ENCODE results near the gene RHOXF2B. TPM values are rescaled to one million over a fixed set of nuclear protein-coding genes. Genes with fewer than 3 reads are reported as not detected.

RHOXF2B gene
- total RNA-seq, 1 experiment from 2014 or later: not detected

Other genes with a start within 250 kb of the RHOXF2B start
- gene UPF3B, start 224.7 kb downstream of the RHOXF2B start, total RNA-seq (2014; rRNA removed; shearing (Covaris generic)): 11.9 and 12.9 TPM in 2 replicates
- 37.8 and 37.9 TPM in 2 replicates for gene RNF113A, start 206.0 kb downstream of the RHOXF2B start, total RNA-seq (2014; rRNA removed; shearing (Covaris generic))
- 158 and 169 TPM in 2 replicates for gene NDUFA1, start 205.9 kb downstream of the RHOXF2B start, total RNA-seq (2014; rRNA removed; shearing (Covaris generic))
- gene AKAP14, start 181.8 kb downstream of the RHOXF2B start, total RNA-seq (2014; rRNA removed; shearing (Covaris generic)): not detected in 2 replicates
- gene NKAP, start 133.9 kb downstream of the RHOXF2B start, total RNA-seq (2014; rRNA removed; shearing (Covaris generic)): 3.3 and 8.9 TPM in 2 replicates
- gene RHOXF1, start 38.2 kb upstream of the RHOXF2B start, total RNA-seq (2014; rRNA removed; shearing (Covaris generic)): not detected in 2 replicates
- gene RHOXF2, start 80.9 kb upstream of the RHOXF2B start, total RNA-seq (2014; rRNA removed; shearing (Covaris generic)): not detected in 2 replicates
- 37.6 and 43.5 TPM in 2 replicates for gene ZBTB33, start 173.1 kb upstream of the RHOXF2B start, total RNA-seq (2014; rRNA removed; shearing (Covaris generic))
- 1.9 and 2.6 TPM in 2 replicates for gene TMEM255A, start 233.8 kb upstream of the RHOXF2B start, total RNA-seq (2014; rRNA removed; shearing (Covaris generic))

All from M059J (cell line).